ENCODE results near the gene NCOA6. TPM values are rescaled to one million over a fixed set of nuclear protein-coding genes. Genes with fewer than 3 reads are reported as not detected.
A peak's percentile ranks its signal among the peaks of the same experiment; 100 is the strongest.

NCOA6 gene
- polyA plus RNA-seq (ENCODE audit: insufficient read length in 3 of 3), result 10 to 100 TPM; 43.1 to 53.4 (median 52.1) TPM
- long read RNA-seq, donor 1, partial matches to known transcripts, result 11 of 11 reads
- long read RNA-seq, donor 1, other reads (novel, unspliced or antisense), result 0 of 11 reads
- long read RNA-seq, donor 2, partial matches to known transcripts, result 5 of 6 reads
- long read RNA-seq, donor 2, other reads (novel, unspliced or antisense), result 0 of 6 reads
- long read RNA-seq, donor 3, partial matches to known transcripts, result 25 of 25 reads
- long read RNA-seq, donor 3, other reads (novel, unspliced or antisense), result 0 of 25 reads
- long read RNA-seq, donor 4, partial matches to known transcripts, result 11 of 11 reads
- long read RNA-seq, donor 4, other reads (novel, unspliced or antisense), result 0 of 11 reads
- long read RNA-seq, donor 5, partial matches to known transcripts, result 19 of 19 reads
- long read RNA-seq, donor 5, other reads (novel, unspliced or antisense), result 0 of 19 reads
- long read RNA-seq, donor 6, partial matches to known transcripts, result 8 of 8 reads
- long read RNA-seq, donor 6, other reads (novel, unspliced or antisense), result 0 of 8 reads
- long read RNA-seq, donor 7, partial matches to known transcripts, result 31 of 32 reads
- long read RNA-seq, donor 7, other reads (novel, unspliced or antisense), result 0 of 32 reads
- long read RNA-seq, donor 8, partial matches to known transcripts, result 8 of 8 reads
- long read RNA-seq, donor 8, other reads (novel, unspliced or antisense), result 0 of 8 reads
- long read RNA-seq, donor 9, partial matches to known transcripts, result 24 of 24 reads
- long read RNA-seq, donor 9, other reads (novel, unspliced or antisense), result 0 of 24 reads
- long read RNA-seq, donor 10, partial matches to known transcripts, result 13 of 13 reads
- long read RNA-seq, donor 10, other reads (novel, unspliced or antisense), result 0 of 13 reads
- long read RNA-seq, donor 11, partial matches to known transcripts, result 24 of 24 reads
- long read RNA-seq, donor 11, other reads (novel, unspliced or antisense), result 0 of 24 reads
- long read RNA-seq, donor 12, full-length matches to known transcripts, result 1 of 40 reads
- long read RNA-seq, donor 12, partial matches to known transcripts, result 39 of 40 reads
- long read RNA-seq, donor 12, other reads (novel, unspliced or antisense), result 0 of 40 reads
- long read RNA-seq, donor 13, partial matches to known transcripts, result 45 of 45 reads
- long read RNA-seq, donor 13, other reads (novel, unspliced or antisense), result 0 of 45 reads
- long read RNA-seq, donor 14, partial matches to known transcripts, result 83 of 83 reads
- long read RNA-seq, donor 14, other reads (novel, unspliced or antisense), result 0 of 83 reads
- long read RNA-seq, donor 15, partial matches to known transcripts, result 55 of 57 reads
- long read RNA-seq, donor 15, other reads (novel, unspliced or antisense), result 0 of 57 reads
- long read RNA-seq, donor 16, partial matches to known transcripts, result 34 of 35 reads
- long read RNA-seq, donor 16, other reads (novel, unspliced or antisense), result 0 of 35 reads

DNA sequence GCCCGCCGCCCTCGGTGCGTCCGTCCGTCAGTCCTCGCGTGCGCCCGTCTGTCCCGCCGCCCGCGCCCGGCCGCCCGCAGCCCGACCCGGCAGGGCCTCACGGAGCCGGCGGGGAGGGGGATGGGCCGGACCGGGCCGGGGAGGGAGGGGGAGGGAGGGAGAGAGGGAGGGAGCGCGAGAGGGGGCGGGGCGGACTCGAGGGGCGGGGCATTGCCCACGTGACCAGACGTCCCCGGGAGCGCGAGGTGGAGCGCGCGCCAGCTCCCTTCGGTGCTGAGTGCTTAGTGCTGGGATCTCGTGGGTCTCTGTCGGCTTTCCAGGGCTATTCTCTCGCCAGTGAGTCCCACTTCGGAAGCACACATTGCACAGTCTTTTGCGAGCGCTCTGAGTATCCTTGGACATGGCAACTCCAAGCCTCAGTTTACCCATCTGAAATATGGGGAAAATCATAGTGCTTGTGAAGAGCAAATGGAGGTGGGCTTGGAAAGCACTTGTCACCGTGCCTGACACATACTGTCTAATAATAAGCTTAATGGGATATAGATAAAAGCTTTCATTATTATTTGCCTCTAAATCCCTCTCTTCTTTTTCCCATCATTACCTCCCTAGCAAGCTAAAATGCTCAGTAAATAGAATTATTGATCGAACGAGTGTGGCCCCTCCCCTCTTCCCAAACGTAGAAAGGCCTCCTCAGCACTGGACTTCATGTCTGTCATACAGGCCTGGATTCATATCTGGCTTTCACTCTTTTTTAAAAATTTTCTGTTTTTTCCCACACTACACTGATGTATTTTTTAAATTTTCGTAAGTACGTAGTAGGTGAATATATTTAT, at the start of gene NCOA6:
Gene NCOA6, minus strand, starts transcription at position 122 of the 833 bp plus-strand sequence. CDS start 43,296 bp downstream, outside the sequence.
- peak; percentile 74 for DNase-seq

GRCh38 chr20:34874094-34874654, 48.7 kb upstream of the NCOA6 start:
- peak; percentile 75 for DNase-seq

- DNase-seq, result no peak
These were observed 48.2 kb upstream of the NCOA6 start for GRCh38 chr20:34873583-34874093.

GRCh38 chr20:34872622-34873224, 47.3 kb upstream of the NCOA6 start, which contains the start of gene GGT7:
Gene GGT7, minus strand, starts transcription at chr20:34872856. Its CDS starts 41 bp downstream, at chr20:34872815.
- DNase-seq, result peak; percentile 71

- DNase-seq, result no peak
These were observed 46.6 kb upstream of the NCOA6 start for GRCh38 chr20:34871966-34872621.

DNA sequence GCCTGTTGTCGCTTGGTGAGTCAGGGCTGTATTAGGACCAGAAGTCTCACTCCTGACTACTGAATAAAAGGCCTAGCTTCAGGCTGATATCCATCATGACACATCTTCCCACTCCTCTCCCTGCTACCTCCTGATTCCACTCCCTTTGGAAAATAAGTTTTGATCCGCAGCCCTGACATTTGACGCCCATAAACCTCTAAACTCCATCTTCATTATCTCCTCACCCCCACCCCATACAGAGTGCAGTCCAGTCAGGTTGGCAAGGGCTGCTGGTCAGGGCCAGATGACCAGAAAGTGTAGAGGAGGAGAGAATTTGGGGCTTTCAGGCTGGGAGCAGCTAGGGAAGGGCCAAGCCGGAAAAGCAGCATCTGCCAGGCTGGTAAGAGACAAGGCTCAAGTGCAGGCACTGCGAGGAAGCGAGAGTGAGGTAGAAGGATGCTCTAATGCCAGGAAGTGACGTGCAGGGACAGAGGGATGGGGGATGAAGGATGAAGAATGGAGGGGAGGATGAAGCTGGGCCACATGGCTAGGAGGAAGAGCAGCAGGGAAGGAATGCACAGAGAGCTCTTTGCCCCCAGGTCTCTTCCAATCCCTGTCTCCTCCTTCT, 46.0 kb upstream of the NCOA6 start:
- DNase-seq, result no peak

DNA sequence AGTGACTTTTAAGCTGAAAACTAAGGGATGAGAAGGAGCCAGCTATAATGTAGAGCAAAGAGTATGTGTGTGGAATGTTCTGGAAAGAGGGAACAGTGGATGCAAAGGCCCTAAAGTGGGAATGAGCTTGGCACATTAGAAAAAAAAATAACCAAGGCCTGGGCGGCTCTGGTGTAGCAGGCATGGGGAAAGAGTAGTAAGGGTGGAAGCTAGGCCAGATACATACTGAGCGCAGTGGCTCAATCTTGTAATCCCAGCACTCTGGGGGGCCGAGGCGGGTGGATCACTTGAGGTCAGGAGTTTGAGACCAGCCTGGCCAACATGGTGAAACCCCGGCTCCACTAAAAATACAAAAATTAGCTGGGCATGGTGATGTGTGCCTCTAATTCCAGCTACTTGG, 38.8 kb upstream of the NCOA6 start:
- no peak for DNase-seq

- DNase-seq, result no peak
These were observed 38.0 kb upstream of the NCOA6 start for GRCh38 chr20:34863421-34863965.

DNA sequence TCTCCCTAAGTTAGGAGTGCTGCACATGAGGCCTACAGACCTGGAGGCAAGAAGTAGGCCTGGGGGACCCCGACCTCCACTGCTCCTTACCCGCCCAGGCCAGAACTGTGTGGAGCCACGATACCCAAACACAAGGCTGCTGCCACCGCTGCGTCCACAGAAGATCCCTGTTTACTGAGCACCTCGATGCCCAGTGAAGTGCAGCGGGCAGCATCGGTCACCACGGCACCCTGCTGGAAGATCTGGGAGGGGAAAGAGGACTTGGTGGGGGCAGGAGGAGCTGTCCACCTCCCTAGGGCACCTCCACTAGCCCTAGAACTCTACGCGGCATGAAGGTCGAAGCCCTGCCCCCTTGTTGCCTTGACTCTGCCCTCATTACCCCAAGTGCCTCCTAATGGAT, 37.3 kb upstream of the NCOA6 start:
- no peak for DNase-seq

- DNase-seq, result no peak
These were observed 36.1 kb upstream of the NCOA6 start for GRCh38 chr20:34861386-34862084.

GRCh38 chr20:34859826-34860545, 34.5 kb upstream of the NCOA6 start:
- no peak for DNase-seq

GRCh38 chr20:34859367-34859766, 33.9 kb upstream of the NCOA6 start:
- DNase-seq, result no peak

- no peak for DNase-seq
These were observed 26.8 kb upstream of the NCOA6 start for GRCh38 chr20:34852298-34852697.

- no peak for DNase-seq
These were observed 25.5 kb upstream of the NCOA6 start for GRCh38 chr20:34850969-34851368.

DNA sequence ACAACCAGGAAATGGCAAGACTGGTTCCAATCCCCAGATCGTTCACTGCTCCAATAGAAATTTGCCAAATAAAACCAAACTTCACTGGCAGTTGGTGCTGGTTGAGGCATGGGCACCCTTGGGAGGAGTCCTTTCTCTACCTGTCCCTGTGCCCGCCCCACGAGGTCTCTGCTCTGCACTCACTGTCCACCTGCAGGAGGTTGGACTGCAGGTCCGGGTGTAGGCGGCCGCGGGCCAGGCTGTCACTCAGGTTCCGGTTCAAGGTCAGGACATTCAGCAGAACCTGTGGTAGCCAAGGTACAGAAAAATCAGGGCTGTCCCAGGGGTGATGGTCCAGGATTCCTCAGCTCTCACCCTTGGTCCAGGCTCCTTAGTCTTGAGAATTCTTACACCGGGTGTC, 24.3 kb upstream of the NCOA6 start:
- DNase-seq, result no peak

DNA sequence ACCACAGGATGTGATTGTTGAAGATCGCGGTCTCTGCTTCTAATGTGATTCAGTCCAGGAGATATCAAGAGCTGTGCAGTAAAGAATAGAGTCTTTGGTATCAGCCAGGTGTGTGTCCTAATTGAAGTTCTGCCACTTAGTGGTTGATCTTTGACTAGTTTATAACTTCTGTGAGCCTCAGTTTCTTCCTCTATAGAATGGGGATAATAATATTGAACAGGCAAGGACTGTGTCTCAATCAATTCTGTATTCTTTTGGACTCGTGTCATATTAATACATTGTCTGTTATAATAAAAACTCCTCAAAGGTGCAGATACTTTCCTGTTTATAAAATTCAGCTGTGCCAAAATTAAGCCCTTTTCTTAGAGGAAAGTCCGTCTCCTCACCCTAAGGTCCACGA, 23.1 kb upstream of the NCOA6 start:
- DNase-seq, result no peak

- DNase-seq, result no peak
These were observed 18.0 kb upstream of the NCOA6 start for GRCh38 chr20:34843421-34843820.
